Body of pancreas (tissue), 4 donors: Measurements from ENCODE around the gene ELP1.

Experiments
- POLR2A ChIP-seq, 3 donors: fragments of 450-650 bp; IDR thresholded peaks; one replicate each; pipeline ENCODE4 v1.6.1; 2016; ENCODE audit warnings: antibody characterized with exemption in 3 of 3, mild to moderate bottlenecking in 2 of 3
- TF ChIP-seq, protein P1 (sequence below), 7 experiments: fragments of 450-650 bp in 4 of 7; fragments of 200-600 bp in 3 of 7; sonication (generic) in 3 of 7; IDR thresholded peaks; one replicate each; pipeline ENCODE4 v1.5.1; 2016 to 2019; ENCODE audit warnings: antibody characterized with exemption in 7 of 7

DNA sequence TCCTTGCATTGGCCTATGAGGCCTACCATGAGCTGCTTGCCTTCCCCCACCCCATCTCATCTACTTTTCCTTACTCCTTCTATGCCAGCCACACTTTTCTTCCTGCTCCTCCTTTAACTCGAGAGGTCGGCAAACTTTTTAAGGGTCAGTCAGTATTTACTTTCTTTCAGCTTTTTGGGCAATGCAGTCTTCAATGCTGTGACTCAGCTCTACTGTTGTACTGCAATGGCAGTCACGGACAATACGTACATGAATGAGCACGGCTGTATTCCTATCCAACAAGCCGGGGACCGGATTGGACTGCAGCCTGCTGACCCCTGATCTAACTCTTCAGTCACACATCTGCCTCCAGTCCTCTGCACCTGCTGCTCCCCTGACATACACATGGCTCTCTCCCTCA lies 72.5 kb downstream of the ELP1 start:
- TF ChIP-seq, protein P1, sequence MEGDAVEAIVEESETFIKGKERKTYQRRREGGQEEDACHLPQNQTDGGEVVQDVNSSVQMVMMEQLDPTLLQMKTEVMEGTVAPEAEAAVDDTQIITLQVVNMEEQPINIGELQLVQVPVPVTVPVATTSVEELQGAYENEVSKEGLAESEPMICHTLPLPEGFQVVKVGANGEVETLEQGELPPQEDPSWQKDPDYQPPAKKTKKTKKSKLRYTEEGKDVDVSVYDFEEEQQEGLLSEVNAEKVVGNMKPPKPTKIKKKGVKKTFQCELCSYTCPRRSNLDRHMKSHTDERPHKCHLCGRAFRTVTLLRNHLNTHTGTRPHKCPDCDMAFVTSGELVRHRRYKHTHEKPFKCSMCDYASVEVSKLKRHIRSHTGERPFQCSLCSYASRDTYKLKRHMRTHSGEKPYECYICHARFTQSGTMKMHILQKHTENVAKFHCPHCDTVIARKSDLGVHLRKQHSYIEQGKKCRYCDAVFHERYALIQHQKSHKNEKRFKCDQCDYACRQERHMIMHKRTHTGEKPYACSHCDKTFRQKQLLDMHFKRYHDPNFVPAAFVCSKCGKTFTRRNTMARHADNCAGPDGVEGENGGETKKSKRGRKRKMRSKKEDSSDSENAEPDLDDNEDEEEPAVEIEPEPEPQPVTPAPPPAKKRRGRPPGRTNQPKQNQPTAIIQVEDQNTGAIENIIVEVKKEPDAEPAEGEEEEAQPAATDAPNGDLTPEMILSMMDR (IDR thresholded peaks at IDR 0.05): no peak
- no peak for TF ChIP-seq POLR2A (IDR thresholded peaks at IDR 0.05)
